AG10803 (cell line): ENCODE results near the gene MT2A.

ENCODE experiments used
- DNase-seq: peaks from one replicate; pipeline ENCODE4 v3.0.0; 2010; ENCODE audit warnings: low read depth
- H3K4me3 ChIP-seq: 2 replicates; pipeline ENCODE4 v1.5.1; 2011; ENCODE audit warnings: mild to moderate bottlenecking, low read length, control low read depth
- TF ChIP-seq, protein P1 (sequence below): conservative IDR thresholded peaks from 2 replicates; pipeline ENCODE4 v1.5.1; 2011; ENCODE audit warnings: mild to moderate bottlenecking, low read length, control low read depth, inconsistent platforms

Gene MT2A

DNA sequence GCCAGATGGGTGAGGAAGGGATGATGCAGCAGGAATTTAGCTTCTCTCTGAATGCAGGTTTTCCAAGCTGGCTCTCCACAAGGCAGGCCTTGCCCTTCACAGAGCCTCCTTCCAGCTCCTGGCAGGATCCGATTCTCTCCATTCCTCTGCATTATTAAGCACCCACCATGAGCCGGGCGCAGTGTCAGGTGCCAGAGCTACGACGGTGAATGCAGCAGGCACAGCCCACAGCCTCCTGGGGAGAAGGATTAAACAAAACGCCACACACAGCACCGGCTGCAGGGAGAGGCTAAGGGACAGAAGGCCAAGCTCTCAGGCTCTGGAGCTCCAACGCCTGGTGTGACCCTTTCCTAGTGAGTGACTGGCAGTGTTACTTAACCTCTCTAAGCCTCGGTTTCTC, 7.1 kb upstream of the MT2A start:
- TF ChIP-seq, protein P1, sequence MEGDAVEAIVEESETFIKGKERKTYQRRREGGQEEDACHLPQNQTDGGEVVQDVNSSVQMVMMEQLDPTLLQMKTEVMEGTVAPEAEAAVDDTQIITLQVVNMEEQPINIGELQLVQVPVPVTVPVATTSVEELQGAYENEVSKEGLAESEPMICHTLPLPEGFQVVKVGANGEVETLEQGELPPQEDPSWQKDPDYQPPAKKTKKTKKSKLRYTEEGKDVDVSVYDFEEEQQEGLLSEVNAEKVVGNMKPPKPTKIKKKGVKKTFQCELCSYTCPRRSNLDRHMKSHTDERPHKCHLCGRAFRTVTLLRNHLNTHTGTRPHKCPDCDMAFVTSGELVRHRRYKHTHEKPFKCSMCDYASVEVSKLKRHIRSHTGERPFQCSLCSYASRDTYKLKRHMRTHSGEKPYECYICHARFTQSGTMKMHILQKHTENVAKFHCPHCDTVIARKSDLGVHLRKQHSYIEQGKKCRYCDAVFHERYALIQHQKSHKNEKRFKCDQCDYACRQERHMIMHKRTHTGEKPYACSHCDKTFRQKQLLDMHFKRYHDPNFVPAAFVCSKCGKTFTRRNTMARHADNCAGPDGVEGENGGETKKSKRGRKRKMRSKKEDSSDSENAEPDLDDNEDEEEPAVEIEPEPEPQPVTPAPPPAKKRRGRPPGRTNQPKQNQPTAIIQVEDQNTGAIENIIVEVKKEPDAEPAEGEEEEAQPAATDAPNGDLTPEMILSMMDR = no peak
- no peak overlapping the region for H3K4me3 ChIP-seq
- no peak for DNase-seq

- TF ChIP-seq, protein P1 = peak; percentile 50
- peak; percentile 38 for DNase-seq
Measured at GRCh38 chr16:56603589-56603988, 4.8 kb upstream of the MT2A start.

GRCh38 chr16:56604966-56605365, 3.4 kb upstream of the MT2A start:
- no peak for DNase-seq
- TF ChIP-seq, protein P1 = no peak
- H3K4me3 ChIP-seq = no peak overlapping the region

More at GRCh38 chr16:56603589-56603988, 4.8 kb upstream of the MT2A start:
- H3K4me3 ChIP-seq = no peak overlapping the region

GRCh38 chr16:56605475-56605874, 2.9 kb upstream of the MT2A start:
- H3K4me3 ChIP-seq = no peak overlapping the region
- no peak for DNase-seq
- TF ChIP-seq, protein P1 = no peak

DNA sequence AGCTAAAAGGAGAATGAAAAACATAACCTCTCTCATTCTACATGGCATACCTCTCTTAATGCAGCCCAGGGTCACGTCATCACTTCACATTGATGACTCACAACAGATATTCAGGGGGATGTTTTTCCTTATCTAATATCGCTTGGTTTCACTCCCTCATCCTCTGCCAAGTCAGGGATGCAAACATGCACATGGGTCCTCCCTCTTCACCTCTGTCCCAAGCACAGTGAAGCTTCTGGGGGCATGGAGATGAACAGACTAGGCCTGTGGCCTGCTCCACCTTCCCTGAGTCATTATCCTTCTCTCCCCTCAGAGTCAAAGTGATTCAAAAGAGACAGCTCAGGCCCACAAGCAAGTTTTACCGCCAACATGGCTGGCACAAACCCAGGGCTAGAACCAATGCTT, 2.3 kb upstream of the MT2A start:
- TF ChIP-seq, protein P1 = no peak

DNA sequence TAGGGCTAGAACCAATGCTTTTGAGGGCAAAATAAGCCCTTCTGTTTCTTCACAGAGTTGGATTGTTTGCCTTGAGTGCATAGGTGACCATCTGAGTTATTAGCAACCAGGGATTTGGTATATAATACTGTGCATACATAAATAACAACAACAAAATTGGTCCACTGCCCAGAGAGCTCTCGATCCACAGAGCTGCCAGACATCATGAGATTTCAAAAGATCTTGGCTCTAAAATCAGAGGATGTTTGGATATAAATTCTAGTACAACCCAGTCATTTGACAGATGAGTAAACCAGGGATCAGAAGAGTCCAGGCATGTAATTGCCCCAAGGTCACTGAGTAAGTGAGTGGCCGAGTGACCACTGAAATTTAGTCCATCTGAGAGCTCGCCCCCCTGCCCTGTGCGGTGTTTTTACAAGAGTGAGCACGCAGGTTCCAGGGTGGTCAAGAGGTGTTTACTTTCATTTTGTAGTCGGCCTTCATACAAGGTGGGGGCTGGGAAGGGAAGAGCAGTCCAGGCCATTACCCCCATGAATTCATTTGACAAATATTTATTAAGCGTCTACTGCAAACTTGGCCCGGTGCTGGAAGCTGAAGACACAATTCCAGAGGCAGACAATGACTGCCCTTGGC, 1.8 kb upstream of the MT2A start:
- peak overlapping the region; percentile 52 for H3K4me3 ChIP-seq
- TF ChIP-seq, protein P1 = no peak
- peak; percentile 87 for DNase-seq

More for the DNA sequence above, 2.3 kb upstream of the MT2A start:
- no peak for DNase-seq
- no peak overlapping the region for H3K4me3 ChIP-seq

DNA sequence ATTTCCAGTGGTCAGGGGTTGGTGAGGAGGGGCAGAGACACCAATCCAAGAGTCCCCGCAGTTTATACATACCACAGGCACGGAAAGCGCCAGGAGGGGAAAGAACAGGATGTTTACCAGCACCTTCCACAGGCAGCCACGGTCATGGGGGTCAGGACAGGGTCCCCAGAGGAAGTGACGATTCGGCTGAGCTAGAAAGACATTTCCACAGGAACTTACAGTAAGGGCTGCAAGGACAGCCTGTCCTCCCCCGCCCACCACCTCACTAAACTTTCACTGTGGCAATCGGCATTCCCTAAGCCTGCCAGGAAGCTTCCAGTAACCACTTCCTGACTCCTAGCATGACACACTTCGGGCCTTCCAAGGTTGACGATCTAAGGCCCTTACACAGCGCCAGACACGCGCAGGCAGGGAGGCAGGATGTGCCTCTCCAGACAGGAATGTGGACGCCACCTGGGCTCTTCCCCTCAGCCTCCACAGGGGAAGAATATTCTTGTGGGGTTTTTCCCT, 1.2 kb upstream of the MT2A start:
- H3K4me3 ChIP-seq = peak overlapping the region; percentile 55
- peak; percentile 99 for DNase-seq
- TF ChIP-seq, protein P1 = no peak
